22Rv1 (cell line): ENCODE measurements around the gene GNL2.

Experiments
- ZFX ChIP-seq: fragments of 450-650 bp; IDR thresholded peaks from 2 replicates; pipeline ENCODE4 v1.6.1; 2017; ENCODE audit warnings: antibody characterized with exemption, borderline replicate concordance
- TF ChIP-seq, protein P1 (sequence below): fragments of 450-650 bp; IDR thresholded peaks from 2 replicates; pipeline ENCODE4 v1.5.1; 2017; ENCODE audit warnings: mild to moderate bottlenecking

DNA sequence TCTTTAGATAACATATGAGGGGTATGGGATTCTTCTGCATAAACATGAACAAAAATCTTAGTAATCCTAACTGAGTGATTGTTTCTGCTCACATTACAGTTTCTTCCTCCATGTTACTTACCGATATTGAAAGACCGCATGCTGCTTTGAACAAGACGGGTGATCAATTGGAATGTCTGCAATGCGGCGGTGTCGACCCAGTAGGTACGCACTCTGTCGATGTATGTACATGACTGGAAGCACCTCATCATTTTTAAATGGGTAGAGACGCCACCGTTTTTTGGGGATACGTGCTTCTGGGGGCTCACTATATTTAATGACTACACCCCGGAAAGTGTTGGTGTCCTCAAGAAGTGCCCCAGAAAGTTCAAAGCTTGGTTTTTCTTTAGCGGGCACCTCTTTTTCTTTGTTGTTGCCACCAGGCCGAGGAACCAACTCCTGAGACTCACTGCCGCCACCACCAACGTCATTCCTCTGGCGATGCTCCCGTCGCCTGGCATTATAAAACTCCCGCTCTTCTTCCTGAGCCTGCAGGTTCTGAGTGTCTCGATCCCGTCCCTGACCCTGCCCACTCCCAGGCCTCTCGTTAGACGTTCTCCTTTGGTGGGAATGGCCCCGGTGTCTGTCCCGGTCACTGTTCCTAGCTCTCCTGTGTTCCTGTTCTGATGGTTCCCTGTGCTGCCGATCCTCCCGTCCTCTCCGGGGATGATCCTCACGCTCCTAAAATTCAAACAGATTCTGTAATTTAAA lies 55.5 kb downstream of the GNL2 start:
- TF ChIP-seq, protein P1, sequence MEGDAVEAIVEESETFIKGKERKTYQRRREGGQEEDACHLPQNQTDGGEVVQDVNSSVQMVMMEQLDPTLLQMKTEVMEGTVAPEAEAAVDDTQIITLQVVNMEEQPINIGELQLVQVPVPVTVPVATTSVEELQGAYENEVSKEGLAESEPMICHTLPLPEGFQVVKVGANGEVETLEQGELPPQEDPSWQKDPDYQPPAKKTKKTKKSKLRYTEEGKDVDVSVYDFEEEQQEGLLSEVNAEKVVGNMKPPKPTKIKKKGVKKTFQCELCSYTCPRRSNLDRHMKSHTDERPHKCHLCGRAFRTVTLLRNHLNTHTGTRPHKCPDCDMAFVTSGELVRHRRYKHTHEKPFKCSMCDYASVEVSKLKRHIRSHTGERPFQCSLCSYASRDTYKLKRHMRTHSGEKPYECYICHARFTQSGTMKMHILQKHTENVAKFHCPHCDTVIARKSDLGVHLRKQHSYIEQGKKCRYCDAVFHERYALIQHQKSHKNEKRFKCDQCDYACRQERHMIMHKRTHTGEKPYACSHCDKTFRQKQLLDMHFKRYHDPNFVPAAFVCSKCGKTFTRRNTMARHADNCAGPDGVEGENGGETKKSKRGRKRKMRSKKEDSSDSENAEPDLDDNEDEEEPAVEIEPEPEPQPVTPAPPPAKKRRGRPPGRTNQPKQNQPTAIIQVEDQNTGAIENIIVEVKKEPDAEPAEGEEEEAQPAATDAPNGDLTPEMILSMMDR, result no peak
- TF ChIP-seq ZFX, result no peak
